ENCODE results near the gene ABLIM1.

ABLIM1 gene

GRCh38 chr10:114517368-114518250, 140.5 kb downstream of the ABLIM1 start:
- DNase-seq (ENCODE audit: low spot score), result no peak

- DNase-seq (ENCODE audit: low spot score), result no peak
Observed at GRCh38 chr10:114516356-114516755, 141.7 kb downstream of the ABLIM1 start.

GRCh38 chr10:114515298-114515914, 142.7 kb downstream of the ABLIM1 start:
- DNase-seq (ENCODE audit: low spot score), result no peak

GRCh38 chr10:114513381-114513792, 144.7 kb downstream of the ABLIM1 start:
- no peak for DNase-seq (ENCODE audit: low spot score)

- DNase-seq (ENCODE audit: low spot score), result no peak
Observed at GRCh38 chr10:114511881-114512280, 146.2 kb downstream of the ABLIM1 start.

GRCh38 chr10:114508376-114508775, 149.7 kb downstream of the ABLIM1 start:
- no peak for DNase-seq (ENCODE audit: low spot score)

- DNase-seq (ENCODE audit: low spot score), result no peak
Observed at GRCh38 chr10:114507449-114507848, 150.6 kb downstream of the ABLIM1 start.

GRCh38 chr10:114506871-114507385, 151.1 kb downstream of the ABLIM1 start:
- no peak for DNase-seq (ENCODE audit: low spot score)

GRCh38 chr10:114504769-114505579, 153.1 kb downstream of the ABLIM1 start:
- no peak for DNase-seq (ENCODE audit: low spot score)

GRCh38 chr10:114502074-114502473, 156.0 kb downstream of the ABLIM1 start:
- no peak for DNase-seq (ENCODE audit: low spot score)

- DNase-seq (ENCODE audit: low spot score), result no peak
Observed at GRCh38 chr10:114501650-114502049, 156.4 kb downstream of the ABLIM1 start.

GRCh38 chr10:114500643-114501042, 157.4 kb downstream of the ABLIM1 start:
- DNase-seq (ENCODE audit: low spot score), result no peak

- no peak for DNase-seq (ENCODE audit: low spot score)
Observed at GRCh38 chr10:114499630-114500190, 158.4 kb downstream of the ABLIM1 start.

- DNase-seq (ENCODE audit: low spot score), result no peak
Observed at GRCh38 chr10:114499116-114499515, 159.0 kb downstream of the ABLIM1 start.

GRCh38 chr10:114498413-114499111, 159.5 kb downstream of the ABLIM1 start:
- no peak for DNase-seq (ENCODE audit: low spot score)

- no peak for DNase-seq (ENCODE audit: low spot score)
Observed at GRCh38 chr10:114495303-114495702, 162.8 kb downstream of the ABLIM1 start.

- no peak for DNase-seq (ENCODE audit: low spot score)
Observed at GRCh38 chr10:114492351-114493037, 165.6 kb downstream of the ABLIM1 start.

- DNase-seq (ENCODE audit: low spot score), result peak; percentile 14
Observed at GRCh38 chr10:114491933-114492332, 166.1 kb downstream of the ABLIM1 start.

GRCh38 chr10:114491419-114491818, 166.7 kb downstream of the ABLIM1 start:
- peak; percentile 35 for DNase-seq (ENCODE audit: low spot score)

- peak; percentile 34 for DNase-seq (ENCODE audit: low spot score)
Observed at GRCh38 chr10:114489521-114490310, 168.4 kb downstream of the ABLIM1 start.
